PC-9 (cell line): ENCODE results near the gene ZNF165. TPM values are rescaled to one million over a fixed set of nuclear protein-coding genes. Genes with fewer than 3 reads are reported as not detected.
A peak's percentile ranks its signal among the peaks of the same experiment; 100 is the strongest.

Experiments used
- BruUV-seq: library from RNA; stranded (reverse); fragments of 400-500 nt; replicated peaks from 2 replicates; lab custom pipeline; 2021; lab: Mats Ljungman, UMichigan
- CTCF ChIA-PET: fragments of 300-600 bp; sonication (Branson Sonifier 250); formaldehyde crosslinking; loops from one replicate; lab custom pipeline; 2022; ENCODE audit warnings: antibody characterized with exemption; lab: Charles Lee
- POLR2A ChIA-PET: fragments of 300-600 bp; sonication (Branson Sonifier 250); formaldehyde crosslinking; loops from one replicate; lab custom pipeline; 2022; ENCODE audit warnings: antibody characterized with exemption; ENCODE audit not compliant: unreplicated experiment; lab: Charles Lee
- DNase-seq, 2 experiments: peaks; one replicate each; pipeline versions ENCODE4 v3.0.0 to v3.0.0-alpha.2; 2015 to 2022; ENCODE audit warnings: mixed read lengths in 1 of 2
- H2AFZ ChIP-seq: fragments of 200-600 bp; sonication (generic); 2 replicates; pipeline ENCODE4 v1.8.1; 2017; ENCODE audit warnings: antibody characterized with exemption
- H3F3A ChIP-seq: fragments of 200-600 bp; sonication (generic); 2 replicates; pipeline ENCODE4 v1.8.1; 2017; ENCODE audit warnings: antibody characterized with exemption, mild to moderate bottlenecking, low read depth; ENCODE audit not compliant: insufficient read depth
- H3K27ac ChIP-seq: fragments of 200-600 bp; sonication (generic); 2 replicates; pipeline ENCODE4 v1.6.1; 2016; ENCODE audit warnings: mixed run types
- H3K27me3 ChIP-seq: fragments of 200-600 bp; sonication (generic); 2 replicates; pipeline ENCODE4 v1.6.1; 2016; ENCODE audit warnings: low read depth, mixed run types; ENCODE audit not compliant: insufficient read depth
- H3K36me3 ChIP-seq: fragments of 200-600 bp; sonication (generic); 2 replicates; pipeline ENCODE4 v1.6.1; 2016; ENCODE audit warnings: low read depth, mixed run types
- H3K4me1 ChIP-seq: fragments of 200-600 bp; sonication (generic); replicated peaks from 2 replicates; pipeline ENCODE4 v1.6.1; 2016; ENCODE audit warnings: mixed run types; ENCODE audit not compliant: insufficient read depth
- H3K4me2 ChIP-seq: fragments of 200-600 bp; sonication (generic); 2 replicates; pipeline ENCODE4 v1.6.1; 2017; ENCODE audit warnings: mixed run types
- H3K4me3 ChIP-seq: fragments of 200-600 bp; sonication (generic); 2 replicates; pipeline ENCODE4 v1.6.1; 2016; ENCODE audit warnings: mixed run types
- H3K79me2 ChIP-seq: fragments of 200-600 bp; sonication (generic); 2 replicates; pipeline ENCODE4 v1.6.1; 2017; ENCODE audit warnings: low read depth, mixed run types
- H3K9me2 ChIP-seq: fragments of 200-600 bp; sonication (generic); 2 replicates; pipeline ENCODE4 v1.8.1; 2017; ENCODE audit warnings: mild to moderate bottlenecking; ENCODE audit not compliant: insufficient read depth
- H3K9me3 ChIP-seq: fragments of 200-600 bp; sonication (generic); 2 replicates; pipeline ENCODE4 v1.8.1; 2016; ENCODE audit warnings: low read depth; ENCODE audit not compliant: insufficient read depth
- H4K20me1 ChIP-seq: fragments of 200-600 bp; sonication (generic); 2 replicates; pipeline ENCODE4 v1.8.1; 2017; ENCODE audit not compliant: insufficient read depth
- EZH2 ChIP-seq: fragments of 200-600 bp; sonication (generic); IDR thresholded peaks from 2 replicates; pipeline ENCODE4 v1.8.0; 2017; ENCODE audit warnings: antibody characterized with exemption, low read depth
- intact Hi-C: fragments of 100-400 bp; cut with micrococcal nuclease; formaldehyde crosslinking; loops from one replicate; pipeline ENCODE4 v1.10.0; 2022; ENCODE audit not compliant: unreplicated experiment
- total RNA-seq: library from RNA; stranded (reverse); gene quantifications from 2 replicates; pipeline ENCODE4 v1.2.3, GENCODE V29; 2021
- TF ChIP-seq, protein P1 (sequence below): fragments of 200-600 bp; sonication (generic); conservative IDR thresholded peaks from 2 replicates; pipeline ENCODE4 v1.6.1; 2017; ENCODE audit warnings: mixed run types, antibody characterized with exemption, mild to moderate bottlenecking, moderate library complexity

ZNF165 gene
- total RNA-seq, 1 experiment from 2014 or later, result 12.6 TPM

- peak overlapping the region; percentile 100 for H2AFZ ChIP-seq
- H3K4me1 ChIP-seq, result peaks cover 18% of the 10 kb centered on the region
- intact Hi-C loops, result loop anchor here (1.0 to 10.0 kb wide), 6 partner anchors 33 to 448 kb away; partner anchors contain the start of genes ZKSCAN4, ZNF165, ZSCAN12 and ZSCAN9
- TF ChIP-seq EZH2, result no peak
- TF ChIP-seq, protein P1, sequence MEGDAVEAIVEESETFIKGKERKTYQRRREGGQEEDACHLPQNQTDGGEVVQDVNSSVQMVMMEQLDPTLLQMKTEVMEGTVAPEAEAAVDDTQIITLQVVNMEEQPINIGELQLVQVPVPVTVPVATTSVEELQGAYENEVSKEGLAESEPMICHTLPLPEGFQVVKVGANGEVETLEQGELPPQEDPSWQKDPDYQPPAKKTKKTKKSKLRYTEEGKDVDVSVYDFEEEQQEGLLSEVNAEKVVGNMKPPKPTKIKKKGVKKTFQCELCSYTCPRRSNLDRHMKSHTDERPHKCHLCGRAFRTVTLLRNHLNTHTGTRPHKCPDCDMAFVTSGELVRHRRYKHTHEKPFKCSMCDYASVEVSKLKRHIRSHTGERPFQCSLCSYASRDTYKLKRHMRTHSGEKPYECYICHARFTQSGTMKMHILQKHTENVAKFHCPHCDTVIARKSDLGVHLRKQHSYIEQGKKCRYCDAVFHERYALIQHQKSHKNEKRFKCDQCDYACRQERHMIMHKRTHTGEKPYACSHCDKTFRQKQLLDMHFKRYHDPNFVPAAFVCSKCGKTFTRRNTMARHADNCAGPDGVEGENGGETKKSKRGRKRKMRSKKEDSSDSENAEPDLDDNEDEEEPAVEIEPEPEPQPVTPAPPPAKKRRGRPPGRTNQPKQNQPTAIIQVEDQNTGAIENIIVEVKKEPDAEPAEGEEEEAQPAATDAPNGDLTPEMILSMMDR, result no peak
- H3F3A ChIP-seq, result peaks cover 4% of the 10 kb centered on the region; the same call in 1 of the 2 replicates
- peak; percentile 77 to 87 for DNase-seq
- H4K20me1 ChIP-seq, result no peaks in the 10 kb centered on the region
- POLR2A ChIA-PET, result interaction anchor here (0.5 to 0.7 kb wide), 2 partner anchors 246 to 1008 kb away, joined by 3 to 5 read pairs; no protein-coding TSS in a partner anchor
- CTCF ChIA-PET, result no interaction called here
- no peaks in the 10 kb centered on the region for H3K9me2 ChIP-seq
- H3K27ac ChIP-seq, result peak overlapping the region; percentile 17; the same call in 1 of the 2 replicates
- H3K79me2 ChIP-seq, result peaks cover 16% of the 10 kb centered on the region; the same call in 1 of the 2 replicates
- H3K4me3 ChIP-seq, result peak overlapping the region; percentile 84
- H3K9me3 ChIP-seq, result no peaks in the 10 kb centered on the region
- H3K36me3 ChIP-seq, result no peaks in the 10 kb centered on the region
- peak overlapping the region; percentile 91 for H3K4me2 ChIP-seq
- BruUV-seq, result no TSS peak
- H3K27me3 ChIP-seq, result no peaks in the 10 kb centered on the region
These were observed 56.5 kb downstream of the ZNF165 start for GRCh38 chr6:28136585-28137504.

DNA sequence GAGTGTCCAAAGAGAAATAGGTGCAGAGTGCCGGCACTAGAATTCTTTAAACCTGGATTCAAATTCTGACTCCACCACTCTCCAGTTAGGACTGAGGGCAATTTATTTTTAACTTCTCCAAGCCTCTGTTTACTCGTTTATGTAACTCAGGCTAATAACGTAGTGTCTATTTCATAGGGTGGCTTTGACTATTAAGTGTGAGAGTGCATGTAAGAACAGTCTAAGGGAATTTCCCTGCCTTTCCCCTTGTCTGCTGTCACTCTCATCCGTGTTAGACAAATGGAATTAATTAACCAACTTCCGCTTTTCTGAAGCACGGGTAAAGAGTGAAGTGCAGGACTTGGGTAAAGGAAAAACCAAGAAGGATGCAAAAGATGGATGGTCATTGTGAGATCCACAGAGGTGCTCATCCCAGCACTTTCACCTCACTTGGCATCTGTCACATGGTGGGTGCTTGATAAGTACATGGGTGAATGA, 57.2 kb downstream of the ZNF165 start:
- no peaks in the 10 kb centered on the region for H3K27me3 ChIP-seq
- H3K9me2 ChIP-seq, result no peaks in the 10 kb centered on the region
- H3K4me3 ChIP-seq, result peak overlapping the region; percentile 84
- no peaks in the 10 kb centered on the region for H3K9me3 ChIP-seq
- ChIA-PET POLR2A (interaction anchor here (0.5 to 0.7 kb wide), 2 partner anchors 22 to 246 kb away, joined by 5 to 7 read pairs; no protein-coding TSS in a partner anchor), CTCF (no interaction called here)
- peak overlapping the region; percentile 100 for H2AFZ ChIP-seq
- no TSS peak for BruUV-seq
- H3K4me1 ChIP-seq, result peaks cover 19% of the 10 kb centered on the region
- 0 out of 2 replicates have a peak overlapping the region, but pooled peaks have one; percentile 17 for H3K27ac ChIP-seq
- no peaks in the 10 kb centered on the region for H4K20me1 ChIP-seq
- peaks cover 23% of the 10 kb centered on the region for H3K79me2 ChIP-seq
- intact Hi-C loops, result loop anchor here (2.0 to 10.0 kb wide), 4 partner anchors 57 to 447 kb away; partner anchors contain the start of genes ZNF165, ZSCAN12 and ZSCAN9
- peaks cover 9% of the 10 kb centered on the region; the same call in 1 of the 2 replicates for H3F3A ChIP-seq
- peak overlapping the region; percentile 91 for H3K4me2 ChIP-seq
- TF ChIP-seq, protein P1, result no peak
- no peak for TF ChIP-seq EZH2
- DNase-seq, result no peak
- H3K36me3 ChIP-seq, result no peaks in the 10 kb centered on the region

Other genes with a start within 250 kb of the ZNF165 start
- gene OR2B2, start 168.2 kb upstream of the ZNF165 start, total RNA-seq, result not detected in 2 replicates
- 1.5 and 1.6 TPM in 2 replicates for gene OR2B6, start 123.3 kb upstream of the ZNF165 start, total RNA-seq
- gene ZSCAN16, start 44.0 kb downstream of the ZNF165 start, total RNA-seq, result 5.6 and 5.9 TPM in 2 replicates
- gene ZKSCAN8, start 61.3 kb downstream of the ZNF165 start, total RNA-seq, result 27.2 and 31.5 TPM in 2 replicates
- gene ZSCAN9, start 144.7 kb downstream of the ZNF165 start, total RNA-seq, result 19.2 and 20.4 TPM in 2 replicates
- gene ZKSCAN4, start 171.7 kb downstream of the ZNF165 start, total RNA-seq, result 6.0 and 6.7 TPM in 2 replicates
- not detected in 2 replicates for gene NKAPL, start 178.7 kb downstream of the ZNF165 start, total RNA-seq
- 12.1 and 14.8 TPM in 2 replicates for gene ZSCAN26, start 186.6 kb downstream of the ZNF165 start, total RNA-seq
- 3.6 and 3.9 TPM in 2 replicates for gene PGBD1, start 201.0 kb downstream of the ZNF165 start, total RNA-seq